ENCODE data around the gene ARIH2.
A peak's percentile ranks its signal among the peaks of the same experiment; 100 is the strongest.

Gene ARIH2

GRCh38 chr3:48980295-48980694 lies 61.7 kb downstream of the ARIH2 start:
- Mint-ChIP-seq H3K4me1 (ENCODE audit: low read depth) (no peaks in the 10 kb centered on the region), H3K27ac (no peak overlapping the region), H3K27me3 (no peaks in the 10 kb centered on the region), H3K9me3 (ENCODE audit: low read depth) (no peaks in the 10 kb centered on the region), H3K36me3 (no peaks in the 10 kb centered on the region), H3K4me3 (no peak overlapping the region)

- Mint-ChIP-seq H3K9me3 (ENCODE audit: low read depth) (no peaks in the 10 kb centered on the region), H3K4me3 (no peak overlapping the region), H3K27ac (no peak overlapping the region), H3K4me1 (ENCODE audit: low read depth) (peaks cover 2% of the 10 kb centered on the region), H3K36me3 (no peaks in the 10 kb centered on the region), H3K27me3 (no peaks in the 10 kb centered on the region)
Measured at GRCh38 chr3:48982016-48982415, 63.4 kb downstream of the ARIH2 start.

DNA sequence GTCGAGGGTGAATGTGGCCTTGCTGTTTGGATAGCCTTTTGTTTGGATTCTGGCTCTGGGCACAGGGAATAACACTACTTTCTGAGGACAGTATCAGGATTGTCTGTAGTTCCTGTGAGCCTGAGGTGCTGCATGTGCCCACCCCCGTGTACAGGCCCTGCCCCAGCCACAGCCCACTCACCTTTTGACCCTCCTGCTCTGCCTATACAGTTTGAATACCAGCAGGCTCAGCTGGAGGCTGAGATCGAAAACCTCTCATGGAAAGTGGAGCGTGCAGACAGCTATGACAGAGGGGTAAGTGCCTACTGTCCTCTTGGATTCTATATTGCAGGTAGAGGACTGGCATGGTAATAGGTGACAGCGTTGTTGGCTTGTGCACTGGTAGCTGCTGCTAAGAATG lies 64.0 kb downstream of the ARIH2 start:
- Mint-ChIP-seq H3K9me3 (ENCODE audit: low read depth) (no peaks in the 10 kb centered on the region), H3K27ac (no peak overlapping the region), H3K36me3 (no peaks in the 10 kb centered on the region), H3K4me3 (no peak overlapping the region), H3K27me3 (no peaks in the 10 kb centered on the region), H3K4me1 (ENCODE audit: low read depth) (peaks cover 4% of the 10 kb centered on the region)

GRCh38 chr3:48983096-48983495 lies 64.5 kb downstream of the ARIH2 start:
- Mint-ChIP-seq H3K27ac (no peak overlapping the region), H3K4me3 (no peak overlapping the region), H3K9me3 (ENCODE audit: low read depth) (no peaks in the 10 kb centered on the region), H3K4me1 (ENCODE audit: low read depth) (peaks cover 7% of the 10 kb centered on the region), H3K36me3 (no peaks in the 10 kb centered on the region), H3K27me3 (no peaks in the 10 kb centered on the region)

DNA sequence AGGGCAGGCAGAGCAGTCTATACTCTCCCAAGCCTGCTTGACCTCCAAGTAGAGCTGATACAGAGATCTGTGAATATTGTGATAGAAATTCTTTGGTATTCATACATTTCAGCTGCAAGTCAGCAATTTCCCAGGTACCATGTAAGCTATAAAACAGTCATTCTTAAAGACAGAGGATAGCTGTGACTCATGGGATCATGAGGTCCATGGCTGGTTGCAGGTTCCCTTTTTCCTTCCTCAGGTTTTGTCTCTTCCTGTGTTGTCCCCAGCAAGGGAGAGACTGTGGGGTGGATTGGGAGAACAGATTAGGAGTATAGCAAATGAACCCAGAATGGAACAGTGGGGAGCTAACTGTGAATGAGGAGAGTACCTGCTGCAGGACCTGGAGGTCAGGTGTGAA lies 66.0 kb downstream of the ARIH2 start:
- Mint-ChIP-seq H3K27me3 (no peaks in the 10 kb centered on the region), H3K36me3 (no peaks in the 10 kb centered on the region), H3K9me3 (ENCODE audit: low read depth) (no peaks in the 10 kb centered on the region), H3K4me1 (ENCODE audit: low read depth) (peaks cover 19% of the 10 kb centered on the region), H3K27ac (no peak overlapping the region), H3K4me3 (no peak overlapping the region)

DNA sequence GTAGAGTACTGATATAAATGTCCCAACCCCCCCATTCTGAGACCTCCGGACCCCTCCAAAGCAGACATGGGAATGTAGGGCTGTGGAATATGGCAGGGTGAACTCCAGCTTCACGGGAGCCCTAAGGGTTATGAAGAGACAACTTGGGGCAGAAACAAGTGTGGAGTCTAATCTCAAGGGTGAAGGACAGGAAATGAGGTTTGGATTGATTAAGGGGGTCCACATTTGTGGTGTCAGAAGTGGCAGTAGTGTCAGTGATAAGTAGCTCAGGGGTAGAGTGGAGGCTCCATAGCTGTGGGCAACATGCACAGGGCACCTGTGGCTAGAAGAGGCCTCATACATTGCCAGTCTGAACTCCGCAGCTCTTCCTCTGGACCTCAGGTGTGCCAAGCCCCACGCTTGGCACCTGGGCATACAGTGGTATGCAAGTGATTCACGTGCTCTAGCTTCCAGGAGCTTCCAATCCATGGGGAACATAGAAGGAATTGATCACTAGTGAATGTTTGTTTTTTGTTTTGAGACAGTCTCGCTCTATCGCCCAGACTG lies 67.3 kb downstream of the ARIH2 start:
- Mint-ChIP-seq H3K4me3 (no peak overlapping the region), H3K9me3 (ENCODE audit: low read depth) (no peaks in the 10 kb centered on the region), H3K27me3 (no peaks in the 10 kb centered on the region), H3K36me3 (no peaks in the 10 kb centered on the region), H3K27ac (peak overlapping the region; percentile 5), H3K4me1 (ENCODE audit: low read depth) (peaks cover 20% of the 10 kb centered on the region)

DNA sequence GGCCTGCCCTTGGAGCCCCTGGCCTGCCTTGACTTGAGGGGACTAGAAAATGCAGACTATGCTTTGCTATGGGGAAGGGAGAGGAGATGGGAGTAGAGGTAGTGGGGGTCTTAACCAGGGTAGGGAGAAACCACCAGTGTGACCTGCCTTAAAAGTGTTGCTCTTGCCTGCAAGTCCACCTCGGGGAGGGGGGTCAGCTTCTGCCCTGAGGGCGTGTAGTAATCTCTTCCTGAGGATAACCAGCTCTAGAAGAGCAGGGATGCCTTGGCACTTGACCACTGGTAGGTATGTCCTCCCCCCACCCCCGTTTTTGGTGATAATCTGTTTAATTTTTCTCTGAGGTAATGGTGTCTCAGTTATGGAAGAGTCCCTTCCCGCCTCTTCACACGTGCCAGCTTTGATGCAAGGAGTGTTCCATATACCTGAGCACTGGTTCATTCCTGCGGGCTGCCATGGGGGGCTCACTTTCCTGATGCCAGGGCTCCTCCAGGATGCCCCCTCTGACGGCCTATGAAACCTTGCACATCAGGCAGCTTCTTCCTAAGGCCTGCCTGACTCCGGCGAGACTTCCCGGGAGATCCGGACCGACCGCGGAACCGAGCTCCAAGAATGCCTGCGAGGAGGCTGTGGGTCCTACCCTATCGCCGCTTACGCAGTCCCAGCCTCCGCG lies 70.6 kb downstream of the ARIH2 start:
- Mint-ChIP-seq H3K9me3 (ENCODE audit: low read depth) (no peaks in the 10 kb centered on the region), H3K36me3 (peaks cover 2% of the 10 kb centered on the region), H3K4me3 (peak overlapping the region; percentile 92), H3K27ac (peak overlapping the region; percentile 91), H3K27me3 (no peaks in the 10 kb centered on the region), H3K4me1 (ENCODE audit: low read depth) (peaks cover 37% of the 10 kb centered on the region)

- H3K36me3 Mint-ChIP-seq: peaks cover 2% of the 10 kb centered on the region
- no peaks in the 10 kb centered on the region for H3K27me3 Mint-ChIP-seq
- H3K4me3 Mint-ChIP-seq: peak within 1 kb of the TSS; percentile 92
- H3K27ac Mint-ChIP-seq: peak within 1 kb of the TSS; percentile 91
- peaks cover 41% of the 10 kb centered on the region for H3K4me1 Mint-ChIP-seq (ENCODE audit: low read depth)
- no peaks in the 10 kb centered on the region for H3K9me3 Mint-ChIP-seq (ENCODE audit: low read depth)
Measured at GRCh38 chr3:48989796-48990635, 71.4 kb downstream of the ARIH2 start, which contains the start of gene P4HTM. Gene P4HTM (plus strand): TSS chr3:48990241. CDS start chr3:48990257, 16 bp downstream.

GRCh38 chr3:48990636-48991469 lies 72.2 kb downstream of the ARIH2 start:
- Mint-ChIP-seq H3K4me3 (peak overlapping the region; percentile 90), H3K4me1 (ENCODE audit: low read depth) (peaks cover 43% of the 10 kb centered on the region), H3K27me3 (no peaks in the 10 kb centered on the region), H3K27ac (peak overlapping the region; percentile 90), H3K9me3 (ENCODE audit: low read depth) (no peaks in the 10 kb centered on the region), H3K36me3 (peaks cover 2% of the 10 kb centered on the region)

GRCh38 chr3:48991851-48992545 lies 73.4 kb downstream of the ARIH2 start:
- Mint-ChIP-seq H3K4me3 (peak overlapping the region; percentile 90), H3K4me1 (ENCODE audit: low read depth) (peaks cover 42% of the 10 kb centered on the region), H3K27ac (peak overlapping the region; percentile 73), H3K9me3 (ENCODE audit: low read depth) (no peaks in the 10 kb centered on the region), H3K36me3 (peaks cover 2% of the 10 kb centered on the region), H3K27me3 (no peaks in the 10 kb centered on the region)

GRCh38 chr3:48993834-48994233 lies 75.2 kb downstream of the ARIH2 start:
- no peaks in the 10 kb centered on the region for H3K27me3 Mint-ChIP-seq

GRCh38 chr3:48996640-48997039 lies 78.0 kb downstream of the ARIH2 start:
- H3K36me3 Mint-ChIP-seq: peaks cover 2% of the 10 kb centered on the region
- H3K4me1 Mint-ChIP-seq (ENCODE audit: low read depth): peaks cover 16% of the 10 kb centered on the region
- H3K27ac Mint-ChIP-seq: no peak overlapping the region
- H3K9me3 Mint-ChIP-seq (ENCODE audit: low read depth): no peaks in the 10 kb centered on the region
- no peak overlapping the region for H3K4me3 Mint-ChIP-seq
- no peaks in the 10 kb centered on the region for H3K27me3 Mint-ChIP-seq

More at GRCh38 chr3:48993834-48994233, 75.2 kb downstream of the ARIH2 start:
- H3K4me1 Mint-ChIP-seq (ENCODE audit: low read depth): peaks cover 32% of the 10 kb centered on the region
- H3K27ac Mint-ChIP-seq: peak overlapping the region; percentile 34
- peaks cover 2% of the 10 kb centered on the region for H3K36me3 Mint-ChIP-seq
- H3K9me3 Mint-ChIP-seq (ENCODE audit: low read depth): no peaks in the 10 kb centered on the region
- no peak overlapping the region for H3K4me3 Mint-ChIP-seq

GRCh38 chr3:48997102-48997635 lies 78.5 kb downstream of the ARIH2 start:
- Mint-ChIP-seq H3K4me3 (no peak overlapping the region), H3K36me3 (no peaks in the 10 kb centered on the region), H3K27me3 (no peaks in the 10 kb centered on the region), H3K4me1 (ENCODE audit: low read depth) (peaks cover 11% of the 10 kb centered on the region), H3K27ac (no peak overlapping the region), H3K9me3 (ENCODE audit: low read depth) (no peaks in the 10 kb centered on the region)

Data from activated naive CD8-positive, alpha-beta T cell (primary cell).